H1 (cell line): ENCODE data around the gene HSD17B3. TPM values are rescaled to one million over a fixed set of nuclear protein-coding genes. Genes with fewer than 3 reads are reported as not detected.

Experiments
- CTCF ChIA-PET: fragments of 300-600 bp; sonication (Branson Sonifier 250); formaldehyde crosslinking; loops from one replicate; lab custom pipeline; 2021; ENCODE audit not compliant: partially characterized antibody; lab: Charles Lee
- POLR2A ChIA-PET: fragments of 300-600 bp; sonication (Branson Sonifier 250); formaldehyde crosslinking; loops from one replicate; lab custom pipeline; 2021; ENCODE audit warnings: inconsistent platforms; ENCODE audit not compliant: partially characterized antibody; lab: Charles Lee
- DNase-seq, 2 experiments: peaks; one replicate each; pipeline versions ENCODE4 v3.0.0 to v3.0.0-alpha.2; 2010 to 2022; ENCODE audit warnings: low spot score in 2 of 2, low read depth in 1 of 2, mixed read lengths in 1 of 2
- FAIRE-seq: peaks from 2 replicates; lab custom pipeline; 2011; peaks lifted over from hg19 to GRCh38; lab: Jason Lieb, UNC
- H2AFZ ChIP-seq: 2 replicates; pipeline ENCODE4 v1.8.1; 2012; ENCODE audit warnings: low read length, inconsistent platforms
- H2AK5ac ChIP-seq: 2 replicates; pipeline ENCODE4 v1.6.1; 2013; ENCODE audit warnings: low read depth, low read length
- H2BK120ac ChIP-seq: replicated peaks from 2 replicates; pipeline ENCODE3; 2013; ENCODE audit warnings: low read depth, low read length, inconsistent platforms
- H2BK12ac ChIP-seq: 2 replicates; pipeline ENCODE4 v1.6.1; 2013; ENCODE audit warnings: low read depth, low read length
- H2BK15ac ChIP-seq: 2 replicates; pipeline ENCODE4 v1.6.1; 2013; ENCODE audit warnings: low read length
- H2BK20ac ChIP-seq: 2 replicates; pipeline ENCODE4 v1.6.1; 2013; ENCODE audit warnings: low read length
- H2BK5ac ChIP-seq: 2 replicates; pipeline ENCODE4 v1.6.1; 2013; ENCODE audit warnings: low read depth, low read length
- H3K14ac ChIP-seq: 2 replicates; pipeline ENCODE4 v1.6.1; 2013; ENCODE audit warnings: inconsistent platforms; ENCODE audit not compliant: insufficient read length
- H3K18ac ChIP-seq: 2 replicates; pipeline ENCODE4 v1.6.1; 2013; ENCODE audit warnings: low read length; ENCODE audit errors: extremely low read depth
- H3K23ac ChIP-seq: 2 replicates; pipeline ENCODE4 v1.6.1; 2013; ENCODE audit warnings: inconsistent platforms; ENCODE audit not compliant: insufficient read length
- H3K23me2 ChIP-seq: 2 replicates; pipeline ENCODE4 v1.6.1; 2013; ENCODE audit warnings: low read depth, low read length
- H3K27ac ChIP-seq: 2 replicates; pipeline ENCODE4 v1.6.1; 2011; ENCODE audit warnings: low read depth, low read length, inconsistent platforms
- H3K27me3 ChIP-seq, 4 experiments: replicated peaks in 1 of 4; 1 replicate in 1 of 4; 2 replicates in 3 of 4; pipeline versions ENCODE4 v1.6.1 to v1.8.1; 2011 to 2013; ENCODE audit warnings: low read length in 3 of 4, mild to moderate bottlenecking in 3 of 4, inconsistent platforms in 2 of 4, mixed read lengths in 2 of 4, moderate library complexity in 1 of 4; ENCODE audit not compliant: control insufficient read depth in 3 of 4, insufficient read depth in 3 of 4; ENCODE audit errors: extremely low read depth in 1 of 4
- H3K36me3 ChIP-seq, 4 experiments: 2 replicates each; pipeline versions ENCODE4 v1.6.1 to v1.8.1; 2011 to 2013; ENCODE audit warnings: mild to moderate bottlenecking in 4 of 4, low read length in 3 of 4, moderate library complexity in 2 of 4, control low read depth in 1 of 4, inconsistent platforms in 1 of 4; ENCODE audit not compliant: insufficient read depth in 4 of 4, control insufficient read depth in 2 of 4
- H3K4ac ChIP-seq: replicated peaks from 2 replicates; pipeline ENCODE3; 2013; ENCODE audit warnings: low read length, low read depth, mixed read lengths, inconsistent platforms; ENCODE audit not compliant: insufficient read length
- H3K4me1 ChIP-seq, 4 experiments: replicated peaks in 1 of 4; 1 replicate in 1 of 4; 2 replicates in 3 of 4; pipeline versions ENCODE4 v1.6.1 to v1.8.1; 2011 to 2013; ENCODE audit warnings: low read length in 3 of 4, inconsistent platforms in 2 of 4, mixed read lengths in 1 of 4; ENCODE audit not compliant: insufficient read depth in 4 of 4, control insufficient read depth in 3 of 4
- H3K4me2 ChIP-seq, 2 experiments: 2 replicates each; pipeline versions ENCODE4 v1.6.1 to v1.8.1; 2011 to 2013; ENCODE audit warnings: low read depth in 2 of 2, low read length in 2 of 2, control low read depth in 1 of 2, inconsistent platforms in 1 of 2, mild to moderate bottlenecking in 1 of 2; ENCODE audit not compliant: insufficient read depth in 1 of 2
- H3K4me3 ChIP-seq, 4 experiments: fragments of 200-600, 300-600 bp in 1 of 4; sonication (generic), shearing (Covaris generic), sonication (Bioruptor Twin) in 1 of 4; 2 replicates each; pipeline versions ENCODE4 v1.5.1 to v1.8.1; 2011 to 2016; ENCODE audit warnings: low read length in 4 of 4, low read depth in 3 of 4, control low read depth in 2 of 4, inconsistent platforms in 2 of 4, mild to moderate bottlenecking in 2 of 4, mixed read lengths in 1 of 4, moderate library complexity in 1 of 4; ENCODE audit not compliant: insufficient read depth in 2 of 4; ENCODE audit errors: extremely low read depth in 1 of 4
- H3K56ac ChIP-seq: replicated peaks from 2 replicates; pipeline ENCODE3; 2013; ENCODE audit warnings: low read depth, mild to moderate bottlenecking, mixed read lengths, low read length, inconsistent platforms; ENCODE audit not compliant: insufficient read length
- H3K79me1 ChIP-seq: 2 replicates; pipeline ENCODE4 v1.6.1; 2013; ENCODE audit warnings: low read depth, low read length, control low read depth
- H3K79me2 ChIP-seq, 2 experiments: 2 replicates each; pipeline versions ENCODE4 v1.6.1 to v1.8.1; 2012 to 2013; ENCODE audit warnings: low read length in 2 of 2, mild to moderate bottlenecking in 2 of 2, inconsistent platforms in 1 of 2; ENCODE audit not compliant: insufficient read depth in 2 of 2, control insufficient read depth in 1 of 2
- H3K9ac ChIP-seq, 4 experiments: replicated peaks in 1 of 4; 1 replicate in 1 of 4; 2 replicates in 3 of 4; pipeline versions ENCODE4 v1.6.1 to v1.8.1; 2011 to 2013; ENCODE audit warnings: low read depth in 3 of 4, low read length in 3 of 4, control low read depth in 2 of 4, mild to moderate bottlenecking in 2 of 4, moderate library complexity in 2 of 4, inconsistent platforms in 1 of 4; ENCODE audit errors: extremely low read depth in 1 of 4
- H3K9me3 ChIP-seq, 2 experiments: 2 replicates each; pipeline versions ENCODE4 v1.6.1 to v1.8.1; 2012 to 2013; ENCODE audit warnings: mild to moderate bottlenecking in 2 of 2, moderate library complexity in 2 of 2, control low read depth in 1 of 2, inconsistent platforms in 1 of 2, low read depth in 1 of 2, low read length in 1 of 2, mixed read lengths in 1 of 2; ENCODE audit not compliant: insufficient read depth in 2 of 2
- H4K20me1 ChIP-seq, 2 experiments: replicated peaks in 1 of 2; 2 replicates each; pipeline versions ENCODE3 to v1.8.1; 2011 to 2013; ENCODE audit warnings: inconsistent platforms in 2 of 2, low read length in 2 of 2, mild to moderate bottlenecking in 1 of 2; ENCODE audit not compliant: insufficient read depth in 2 of 2, control insufficient read depth in 1 of 2
- H4K5ac ChIP-seq: 2 replicates; pipeline ENCODE4 v1.6.1; 2013; ENCODE audit warnings: low read length, low read depth, mixed read lengths, inconsistent platforms; ENCODE audit not compliant: insufficient read length
- H4K8ac ChIP-seq: 2 replicates; pipeline ENCODE4 v1.8.0; 2013; ENCODE audit warnings: mild to moderate bottlenecking, moderate library complexity, low read length, inconsistent platforms; ENCODE audit not compliant: insufficient read depth; ENCODE audit errors: extremely low read depth
- H4K91ac ChIP-seq: replicated peaks from 2 replicates; pipeline ENCODE3; 2013; ENCODE audit warnings: low read length, mixed read lengths, inconsistent platforms; ENCODE audit not compliant: insufficient read length
- BACH1 ChIP-seq: IDR thresholded peaks from 2 replicates; pipeline ENCODE4 v1.6.1; 2012; ENCODE audit warnings: low read length, improper control_type of control experiment
- CREB1 ChIP-seq: IDR thresholded peaks from 2 replicates; pipeline ENCODE4 v1.6.1; 2012; ENCODE audit warnings: inconsistent platforms
- EGR1 ChIP-seq: IDR thresholded peaks from 2 replicates; pipeline ENCODE4 v1.6.1; 2011; ENCODE audit warnings: low read depth, low read length, borderline replicate concordance
- EP300 ChIP-seq, 2 experiments: IDR thresholded peaks; 1 replicate in 1 of 2; 2 replicates in 1 of 2; pipeline ENCODE4 v1.6.1; 2011 to 2012; ENCODE audit warnings: low read depth in 2 of 2, low read length in 2 of 2, mild to moderate bottlenecking in 2 of 2, borderline replicate concordance in 1 of 2, inconsistent platforms in 1 of 2, moderate library complexity in 1 of 2
- JUN ChIP-seq: IDR thresholded peaks from 2 replicates; pipeline ENCODE4 v1.6.1; 2011; ENCODE audit warnings: low read depth, mild to moderate bottlenecking, improper control_type of control experiment, low read length
- JUND ChIP-seq: IDR thresholded peaks from 2 replicates; pipeline ENCODE4 v1.6.1; 2011; ENCODE audit warnings: mild to moderate bottlenecking, improper control_type of control experiment, low read length
- SAP30 ChIP-seq: fragments of 300-600 bp; sonication (generic); IDR thresholded peaks from 2 replicates; pipeline ENCODE4 v1.7.1; 2012; ENCODE audit warnings: low read length, moderate library complexity, mild to moderate bottlenecking, inconsistent platforms; ENCODE audit not compliant: insufficient read depth, insufficient replicate concordance
- SP1 ChIP-seq: IDR thresholded peaks from 2 replicates; pipeline ENCODE4 v1.6.1; 2011; ENCODE audit warnings: low read depth, low read length
- WGBS, 2 experiments: shearing (Covaris generic) in 1 of 2; methylation state at CpG; one replicate each; pipeline versions ENCODE4 v1.1.6 to v1.1.7; 2013 to 2015; ENCODE audit warnings: low lambda C conversion rate in 2 of 2, mixed read lengths in 2 of 2, inconsistent platforms in 1 of 2, low coverage in 1 of 2, missing lambda C conversion rate in 1 of 2; ENCODE audit not compliant: insufficient replicate concordance in 2 of 2, insufficient coverage in 1 of 2, insufficient read length in 1 of 2; ENCODE audit errors: extremely low coverage in 1 of 2, missing lambda C conversion rate in 1 of 2; 5-methylcytosine and 5-hydroxymethylcytosine counted together
- polyA plus RNA-seq, 7 experiments: library from polyadenylated mRNA; depleted of rRNA in 3 of 7; stranded (reverse) in 5 of 7; unstranded in 2 of 7; fragments of >200 nt in 5 of 7; fragments of 200-250 nt in 2 of 7; gene quantifications; 1 replicate in 5 of 7; 2 replicates in 1 of 7; 4 replicates in 1 of 7; pipeline versions ENCODE4 v1.2.1 to v1.2.3, GENCODE V29; 2011 to 2013; ENCODE audit warnings: missing spikeins in 2 of 7, mixed read lengths in 2 of 7
- total RNA-seq: library from RNA; stranded (reverse); fragmentation: NEBNext Ultra II Directional; extraction: Animal tissue kit (Norgen Biotek cat#: 25700); gene quantifications from 2 replicates; pipeline ENCODE4 v1.2.1, GENCODE V29; 2021

HSD17B3 gene
- total and polyA plus RNA-seq, 2 of the 8 experiments (the other 6 are each of a cell fraction or from before 2014, with no cell fraction given) = not detected

DNA sequence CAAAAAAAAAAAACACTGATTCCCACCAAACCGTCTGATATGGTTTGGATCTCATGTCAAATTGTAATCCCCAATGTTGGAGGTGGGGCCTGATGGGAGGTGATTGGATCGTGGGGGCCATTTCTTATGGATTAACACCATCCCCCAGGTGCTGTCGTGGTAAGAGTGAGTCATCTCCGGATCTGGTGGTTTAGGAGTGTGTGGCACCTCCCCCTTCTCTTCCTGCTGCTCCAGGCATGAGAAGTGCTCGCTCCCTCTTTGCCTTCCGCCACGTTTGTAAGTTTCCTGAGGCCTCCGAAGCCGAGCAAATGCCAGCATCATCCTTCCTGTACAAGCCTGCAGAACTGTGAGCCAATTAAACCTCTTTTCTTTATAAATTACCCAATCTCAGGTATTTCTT is 45.2 kb downstream of the HSD17B3 start:
- Histone ChIP-seq H3K9me3 (no peaks in the 10 kb centered on the region), H3K23me2 (no peaks in the 10 kb centered on the region), H2BK5ac (0 out of 2 replicates have a peak overlapping the region, but pooled peaks have one; percentile 28), H3K27me3 (no peaks in the 10 kb centered on the region), H2AK5ac (no peak overlapping the region), H3K18ac (no peak overlapping the region), H4K5ac (no peak overlapping the region), H3K4me3 (peak overlapping the region in 1 of 4 experiments; percentile 20; a peak in 1 of 8 replicates), H2AFZ (no peak overlapping the region), H3K4me2 (peak overlapping the region in 1 of 2 experiments; percentile 36; a peak in 1 of 4 replicates), H2BK12ac (no peak overlapping the region), H3K4me1 (peaks cover 2 to 10% (median 5%) of the 10 kb centered on the region in 4 experiments), H3K79me1 (no peaks in the 10 kb centered on the region), H3K56ac (no peak overlapping the region), H3K9ac (no peak overlapping the region), H4K20me1 (no peaks in the 10 kb centered on the region), H3K36me3 (no peaks in the 10 kb centered on the region; a peak in 1 of 8 replicates), H2BK20ac (no peak overlapping the region), H3K79me2 (no peaks in the 10 kb centered on the region; a peak in 1 of 4 replicates), H2BK15ac (no peak overlapping the region), H4K8ac (no peak overlapping the region), H3K4ac (no peak overlapping the region), H2BK120ac (no peak overlapping the region), H3K14ac (no peak overlapping the region), H3K23ac (no peak overlapping the region), H3K27ac (no peak overlapping the region), H4K91ac (no peak overlapping the region)
- WGBS, 2 experiments = 27% methylated on average over 9 of the region's 9 CpGs; no CpG with 5 or more reads in 1 of the 2 experiments
- TF ChIP-seq EGR1 (no peak), CREB1 (peak; percentile 41; the same call in 1 of the 2 replicates), JUND (peak; percentile 96), BACH1 (no peak), EP300 (IDR thresholded peaks at IDR 0.05; ENCODE audit: borderline replicate concordance in 1 of 2, low read depth in 2 of 2, low read length in 2 of 2) (0 out of 3 replicates have a peak, but pooled peaks of 1 of the 2 experiments have one; percentile 17), SAP30 (no peak), SP1 (peak; percentile 55; the same call in 1 of the 2 replicates), JUN (peak; percentile 76; the same call in 1 of the 2 replicates)
- FAIRE-seq = peak; percentile 92
- no peak for DNase-seq
- ChIA-PET CTCF (interaction anchor here (0.6 kb wide), 1 partner anchor 1285 kb away, joined by 3 read pairs; no protein-coding TSS in a partner anchor), POLR2A (no interaction called here)
